Heart right ventricle (tissue), 16 donors: ENCODE data around the gene MMP25. TPM values are rescaled to one million over a fixed set of nuclear protein-coding genes. Genes with fewer than 3 reads are reported as not detected.

Experiments used
- ATAC-seq, 8 donors: fragments of 200-7000 bp; cut with Tn5 transposase; one replicate each; pipeline ENCODE4 v1.9.1; 2020; ENCODE audit warnings: mild to moderate bottlenecking in 8 of 8, moderate library complexity in 8 of 8, moderate number of reproducible peaks in 1 of 8
- DNase-seq, 2 donors: peaks; one replicate each; pipeline ENCODE4 v3.0.0-alpha.2; 2020
- H3K27ac ChIP-seq, 10 donors: fragments of 200-600 bp; sonication (generic) in 2 of 10; one replicate each; pipeline versions ENCODE4 v1.5.0 to v1.8.0; 2020 to 2022; ENCODE audit warnings: mild to moderate bottlenecking in 3 of 10
- H3K27me3 ChIP-seq, 7 donors: fragments of 200-600 bp; one replicate each; pipeline ENCODE4 v1.8.0; 2021 to 2022; ENCODE audit warnings: mild to moderate bottlenecking in 2 of 7
- H3K36me3 ChIP-seq, 9 donors: fragments of 200-600 bp; sonication (generic) in 1 of 9; one replicate each; pipeline versions ENCODE4 v1.5.0 to v1.8.0; 2020 to 2022; ENCODE audit warnings: mild to moderate bottlenecking in 2 of 9
- H3K4me1 ChIP-seq, 9 donors: fragments of 200-600 bp; sonication (generic) in 1 of 9; one replicate each; pipeline versions ENCODE4 v1.5.0 to v1.8.0; 2020 to 2022; ENCODE audit warnings: mild to moderate bottlenecking in 4 of 9
- H3K4me3 ChIP-seq, 10 donors: fragments of 200-600 bp; sonication (generic) in 2 of 10; one replicate each; pipeline versions ENCODE4 v1.5.0 to v1.8.0; 2020 to 2022; ENCODE audit warnings: mild to moderate bottlenecking in 7 of 10, moderate library complexity in 2 of 10
- H3K9me3 ChIP-seq, 11 donors: fragments of 200-600 bp in 10 of 11; sonication (generic) in 2 of 11; one replicate each; pipeline versions ENCODE4 v1.5.0 to v1.8.0; 2013 to 2022; ENCODE audit warnings: mild to moderate bottlenecking in 2 of 11, control low read depth in 1 of 11, moderate library complexity in 1 of 11
- WGBS, 2 donors: extraction: QIAGEN DNeasy Blood & Tissue Kit; methylation state at CpG; one replicate each; pipeline ENCODE4 v1.1.7; 2013; ENCODE audit warnings: inconsistent platforms in 1 of 2; 5-methylcytosine and 5-hydroxymethylcytosine counted together
- intact Hi-C, 10 donors: fragments of 100-400 bp; cut with DNase I; formaldehyde crosslinking; loops; one replicate each; pipeline versions ENCODE4 v1.11.1 to v1.14.2; 2022
- polyA plus RNA-seq, 2 donors: library from polyadenylated mRNA; stranded (reverse); fragments of 200-250 nt; gene quantifications; one replicate each; pipeline ENCODE4 v1.2.3, GENCODE V29; 2013
- total RNA-seq, 10 donors: library from RNA; stranded (reverse); fragmentation: NEBNext Ultra II Directional in 3 of 10; extraction: Animal tissue kit (Norgen Biotek cat#: 25700) in 3 of 10; gene quantifications; one replicate each; pipeline versions ENCODE4 v1.2.1 to v1.2.4, GENCODE V29; 2021 to 2023
- TF ChIP-seq, protein P1 (sequence below), 9 donors: fragments of 200-600 bp; sonication (generic) in 2 of 9; IDR thresholded peaks; one replicate each; pipeline versions ENCODE4 v1.5.0 to v1.8.0; 2021 to 2022; ENCODE audit warnings: antibody characterized with exemption in 9 of 9, mild to moderate bottlenecking in 5 of 9, moderate library complexity in 1 of 9
- donor health status: Arrhythmogenic right ventricular cardiomyopathy.
- donor health status: ischemic (EF 13 %, LVEDD 7.1; RV severe dilation, severe dysfunction).
- donor health status: healthy with polysubstance abuse.
- donor health status: DM: no; HTN: yes; CAD: no.
- donor health status: DM: no; HTN: no; CAD: no.
- donor health status: ischemic (EF 25% LVEDD 6.9; RV normal size, moderate dysfunction).
- donor health status: ischemic (EF 25% LVEDD 5.7; RV mildly dilated, moderate dysfunction).
- donor health status: healthy.
- donor health status: DM: yes; HTN: yes; CAD: no.
- donor health status: Ischemic cardiomyopathy.
- donor health status: ischemic (EF 35%, LVEDD 5.7; RV mildly dilated, moderate dysfunction).
- donor health status: nonischemic (EF 11% LVEDD 7.7; RV severe dilation, severe dysfunction).
- donor health status: DM: yes; HTN: yes; CAD: no.
- donor health status: PGD.
- donor health status: ischemic (EF 29% LVEDD 5.4; RV normal size, mild dysfunction).
- donor health status: nonischemic (EF 23%, LVEDD 6.1; RV moderate dilation, normal function).

Gene MMP25
- total and polyA plus RNA-seq, 12 donors: 0.26 to 3.9 (median 0.97) TPM

DNA sequence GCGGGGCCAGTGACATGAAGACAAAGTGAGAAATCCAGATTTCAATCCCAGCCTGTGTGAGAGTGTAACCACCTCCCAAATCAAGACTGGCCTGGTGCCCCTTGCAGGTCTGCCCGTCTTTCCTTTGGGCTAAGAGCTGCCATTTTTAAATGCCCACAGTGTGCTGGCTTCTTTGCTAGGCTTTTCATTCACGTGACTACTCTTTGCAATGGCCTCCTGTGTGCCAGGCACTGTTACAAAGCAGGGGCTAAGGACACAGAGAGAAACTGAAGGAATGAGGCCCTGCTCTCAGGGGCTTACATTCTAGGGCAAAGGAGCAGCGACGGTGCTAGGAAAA, 53.0 kb downstream of the MMP25 start:
- peak overlapping the region in 8 of 10 donors; percentile 3 to 90 (median 54) for H3K27ac ChIP-seq
- intact Hi-C loops: loop anchor here in 4 of 10 donors (5.0 to 10.0 kb wide), 3 partner anchors 37 to 65 kb away; no protein-coding TSS in a partner anchor
- peaks cover 0 to 4% (median 0%) of the 10 kb centered on the region in 7 donors for H3K27me3 ChIP-seq
- no peak for DNase-seq
- H3K36me3 ChIP-seq: no peaks in the 10 kb centered on the region
- no peaks in the 10 kb centered on the region for H3K9me3 ChIP-seq
- TF ChIP-seq, protein P1, sequence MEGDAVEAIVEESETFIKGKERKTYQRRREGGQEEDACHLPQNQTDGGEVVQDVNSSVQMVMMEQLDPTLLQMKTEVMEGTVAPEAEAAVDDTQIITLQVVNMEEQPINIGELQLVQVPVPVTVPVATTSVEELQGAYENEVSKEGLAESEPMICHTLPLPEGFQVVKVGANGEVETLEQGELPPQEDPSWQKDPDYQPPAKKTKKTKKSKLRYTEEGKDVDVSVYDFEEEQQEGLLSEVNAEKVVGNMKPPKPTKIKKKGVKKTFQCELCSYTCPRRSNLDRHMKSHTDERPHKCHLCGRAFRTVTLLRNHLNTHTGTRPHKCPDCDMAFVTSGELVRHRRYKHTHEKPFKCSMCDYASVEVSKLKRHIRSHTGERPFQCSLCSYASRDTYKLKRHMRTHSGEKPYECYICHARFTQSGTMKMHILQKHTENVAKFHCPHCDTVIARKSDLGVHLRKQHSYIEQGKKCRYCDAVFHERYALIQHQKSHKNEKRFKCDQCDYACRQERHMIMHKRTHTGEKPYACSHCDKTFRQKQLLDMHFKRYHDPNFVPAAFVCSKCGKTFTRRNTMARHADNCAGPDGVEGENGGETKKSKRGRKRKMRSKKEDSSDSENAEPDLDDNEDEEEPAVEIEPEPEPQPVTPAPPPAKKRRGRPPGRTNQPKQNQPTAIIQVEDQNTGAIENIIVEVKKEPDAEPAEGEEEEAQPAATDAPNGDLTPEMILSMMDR (IDR thresholded peaks at IDR 0.05): no peak
- ATAC-seq: no peak
- 51 to 60% methylated on average over 5 of the region's 5 CpGs for WGBS, 2 donors
- peak overlapping the region in 2 of 10 donors; percentile 23 to 43 for H3K4me3 ChIP-seq
- peaks cover 6 to 55% (median 34%) of the 10 kb centered on the region in 9 donors for H3K4me1 ChIP-seq

DNA sequence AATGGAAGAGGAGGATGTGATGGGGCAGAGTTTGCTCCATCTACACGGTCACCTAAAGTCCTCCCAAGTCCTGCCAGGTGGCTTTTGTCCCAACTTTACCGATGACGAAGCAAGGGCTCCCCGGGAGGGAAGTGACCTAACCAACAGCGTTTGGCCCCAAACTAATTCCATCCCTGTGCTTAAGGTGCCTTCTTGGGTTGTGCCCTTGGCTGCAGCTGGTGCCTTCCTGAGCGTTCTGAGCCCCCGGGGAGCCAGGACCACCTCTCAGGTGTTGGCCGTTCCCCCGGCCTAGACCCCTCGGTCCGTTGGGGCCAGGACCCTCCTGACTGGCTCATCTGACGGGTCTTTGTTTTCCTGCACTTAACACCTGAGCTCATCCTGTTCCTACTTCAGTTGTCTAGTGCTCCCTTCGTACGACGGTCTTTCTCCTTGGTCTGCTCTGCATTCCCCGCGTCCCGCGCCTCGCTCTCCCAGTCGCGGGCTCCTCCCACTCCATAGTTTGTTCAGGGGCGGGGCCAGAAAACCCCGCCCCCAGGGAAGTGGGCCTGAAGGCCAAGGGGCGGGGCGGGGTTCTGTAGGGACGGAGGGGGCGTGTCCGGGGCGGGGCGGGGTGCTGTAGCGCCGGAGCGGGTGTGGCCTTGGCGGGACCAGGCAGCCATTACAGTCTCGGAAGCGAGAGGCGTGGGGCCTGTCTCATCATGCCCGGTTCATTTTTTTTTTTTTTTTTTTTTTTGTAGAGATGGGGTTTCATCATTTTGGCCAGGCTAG, 53.6 kb downstream of the MMP25 start:
- Histone ChIP-seq H3K36me3 (no peaks in the 10 kb centered on the region), H3K27me3 (peaks cover 0 to 4% (median 0%) of the 10 kb centered on the region in 7 donors), H3K27ac (peak overlapping the region in 9 of 10 donors; percentile 49 to 90 (median 82)), H3K4me1 (peaks cover 6 to 55% (median 34%) of the 10 kb centered on the region in 9 donors), H3K9me3 (no peaks in the 10 kb centered on the region), H3K4me3 (peak overlapping the region in 6 of 10 donors; percentile 11 to 43 (median 35))
- DNase-seq (peak; percentile 93 to 94), ATAC-seq (peak; percentile 89 to 95 (median 94))
- TF ChIP-seq, protein P1 (IDR thresholded peaks at IDR 0.05): no peak
- WGBS, 2 donors: 3 to 4% methylated on average over 38 to 39 of the region's 39 CpGs
- intact Hi-C loops: loop anchor here in 5 of 10 donors (5.0 to 10.0 kb wide), 4 partner anchors 33 to 65 kb away; partner anchors contain the start of gene IL32 (in 1 of the 5)

DNA sequence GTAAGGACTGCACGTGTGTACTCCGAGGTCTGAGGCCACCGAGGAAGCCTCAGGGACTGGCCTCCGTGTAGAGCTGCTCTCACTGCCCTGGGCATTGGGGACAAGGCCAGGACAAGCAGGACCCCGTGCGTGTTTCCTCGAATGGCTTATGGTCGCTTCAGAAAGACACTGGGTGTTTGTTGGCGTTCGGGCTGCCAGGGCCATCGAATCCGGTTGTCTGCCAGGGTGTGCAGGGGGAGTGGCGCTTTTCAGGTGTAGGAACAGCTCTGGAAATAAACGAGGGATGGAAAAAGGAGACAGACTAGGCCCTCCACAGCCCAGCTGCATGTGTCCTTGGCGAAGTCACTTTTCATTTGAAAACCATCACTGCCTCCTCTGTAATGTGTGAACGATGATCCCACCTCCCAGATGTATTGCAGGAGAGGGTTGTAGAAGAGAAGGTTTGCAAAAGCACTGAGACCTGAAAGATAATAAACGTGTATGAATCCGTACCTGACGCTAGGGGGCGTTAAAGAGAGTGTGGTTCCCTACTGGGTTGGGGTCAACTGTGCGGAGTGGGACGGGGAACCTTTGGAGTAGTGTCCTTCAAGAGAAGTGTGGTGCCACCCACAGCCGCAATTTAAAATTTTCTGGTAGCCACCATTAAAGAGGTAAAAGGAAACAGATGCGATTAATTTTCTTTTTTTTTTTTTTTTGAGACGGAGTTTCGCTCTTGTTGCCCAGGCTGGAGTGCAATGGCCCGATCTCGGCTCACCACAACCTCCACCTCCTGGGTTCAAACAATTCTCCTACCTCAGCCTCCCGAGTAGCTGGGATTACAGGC, 54.9 kb downstream of the MMP25 start:
- intact Hi-C loops: loop anchor here in 2 of 10 donors (5.0 to 10.0 kb wide), 3 partner anchors 34 to 64 kb away; partner anchors contain the start of gene IL32 (in 1 of the 2)
- DNase-seq (no peak), ATAC-seq (no peak)
- Histone ChIP-seq H3K4me1 (peaks cover 6 to 59% (median 43%) of the 10 kb centered on the region in 9 donors), H3K9me3 (no peaks in the 10 kb centered on the region), H3K4me3 (peak overlapping the region in 5 of 10 donors; percentile 1 to 32 (median 14)), H3K36me3 (no peaks in the 10 kb centered on the region), H3K27me3 (peaks cover 0 to 4% (median 0%) of the 10 kb centered on the region in 7 donors), H3K27ac (peak overlapping the region; percentile 63 to 90 (median 84))
- WGBS, 2 donors: 56 to 59% methylated on average over 29 of the region's 29 CpGs
- TF ChIP-seq, protein P1 (IDR thresholded peaks at IDR 0.05): peak; percentile 25 to 61 (median 49)
